ENCODE results near the gene OTOG. TPM values are rescaled to one million over a fixed set of nuclear protein-coding genes. Genes with fewer than 3 reads are reported as not detected.

OTOG gene
- polyA plus RNA-seq, 2 donors = not detected

- whole genome bisulfite sequencing, 2 donors = 65 to 72% methylated on average over 19 of the region's 19 CpGs
- Histone ChIP-seq H3K9me3 (ENCODE audit: control insufficient read depth in 2 of 2, insufficient read depth in 1 of 2, low read depth in 1 of 2, low read length in 1 of 2) (peaks cover 0 to 3% of the 10 kb centered on the region in 2 donors), H3K27ac (ENCODE audit: low read depth in 2 of 2, low read length in 1 of 2) (no peak overlapping the region), H3K27me3 (ENCODE audit: control insufficient read depth in 1 of 2, insufficient read depth in 2 of 2, low read length in 2 of 2) (no peaks in the 10 kb centered on the region), H3K36me3 (ENCODE audit: control insufficient read depth in 2 of 2, insufficient read depth in 2 of 2, low read length in 1 of 2) (no peaks in the 10 kb centered on the region), H3K4me1 (ENCODE audit: control insufficient read depth in 2 of 2, insufficient read depth in 2 of 2, low read length in 1 of 2) (no peaks in the 10 kb centered on the region), H3K4me3 (ENCODE audit: low read depth in 1 of 2, low read length in 2 of 2) (no peak overlapping the region)
Measured at GRCh38 chr11:17640493-17641164, 93.6 kb downstream of the OTOG start.

GRCh38 chr11:17641792-17642350 is 94.8 kb downstream of the OTOG start:
- WGBS, 2 donors = 88 to 92% methylated on average over 17 of the region's 17 CpGs
- H3K4me1 ChIP-seq (ENCODE audit: control insufficient read depth in 2 of 2, insufficient read depth in 2 of 2, low read length in 1 of 2) = no peaks in the 10 kb centered on the region
- H3K27ac ChIP-seq (ENCODE audit: low read depth in 2 of 2, low read length in 1 of 2) = no peak overlapping the region

GRCh38 chr11:17642370-17642769 is 95.3 kb downstream of the OTOG start:
- H3K4me1 ChIP-seq (ENCODE audit: control insufficient read depth in 2 of 2, insufficient read depth in 2 of 2, low read length in 1 of 2) = no peaks in the 10 kb centered on the region
- H3K27ac ChIP-seq (ENCODE audit: low read depth in 2 of 2, low read length in 1 of 2) = no peak overlapping the region
- H3K27me3 ChIP-seq (ENCODE audit: control insufficient read depth in 1 of 2, insufficient read depth in 2 of 2, low read length in 2 of 2) = no peaks in the 10 kb centered on the region
- H3K9me3 ChIP-seq (ENCODE audit: control insufficient read depth in 2 of 2, insufficient read depth in 1 of 2, low read depth in 1 of 2, low read length in 1 of 2) = peaks cover 0 to 5% of the 10 kb centered on the region in 2 donors
- no peak overlapping the region for H3K4me3 ChIP-seq (ENCODE audit: low read depth in 1 of 2, low read length in 2 of 2)
- WGBS, 2 donors = 70 to 79% methylated on average over 4 of the region's 4 CpGs
- H3K36me3 ChIP-seq (ENCODE audit: control insufficient read depth in 2 of 2, insufficient read depth in 2 of 2, low read length in 1 of 2) = no peaks in the 10 kb centered on the region

More at GRCh38 chr11:17641792-17642350, 94.8 kb downstream of the OTOG start:
- Histone ChIP-seq H3K27me3 (ENCODE audit: control insufficient read depth in 1 of 2, insufficient read depth in 2 of 2, low read length in 2 of 2) (no peaks in the 10 kb centered on the region), H3K4me3 (ENCODE audit: low read depth in 1 of 2, low read length in 2 of 2) (no peak overlapping the region), H3K36me3 (ENCODE audit: control insufficient read depth in 2 of 2, insufficient read depth in 2 of 2, low read length in 1 of 2) (no peaks in the 10 kb centered on the region), H3K9me3 (ENCODE audit: control insufficient read depth in 2 of 2, insufficient read depth in 1 of 2, low read depth in 1 of 2, low read length in 1 of 2) (peaks cover 0 to 5% of the 10 kb centered on the region in 2 donors)

- Histone ChIP-seq H3K4me3 (ENCODE audit: low read depth in 1 of 2, low read length in 2 of 2) (no peak overlapping the region), H3K4me1 (ENCODE audit: control insufficient read depth in 2 of 2, insufficient read depth in 2 of 2, low read length in 1 of 2) (no peaks in the 10 kb centered on the region), H3K9me3 (ENCODE audit: control insufficient read depth in 2 of 2, insufficient read depth in 1 of 2, low read depth in 1 of 2, low read length in 1 of 2) (peaks cover 0 to 5% of the 10 kb centered on the region in 2 donors), H3K36me3 (ENCODE audit: control insufficient read depth in 2 of 2, insufficient read depth in 2 of 2, low read length in 1 of 2) (no peaks in the 10 kb centered on the region), H3K27ac (ENCODE audit: low read depth in 2 of 2, low read length in 1 of 2) (no peak overlapping the region), H3K27me3 (ENCODE audit: control insufficient read depth in 1 of 2, insufficient read depth in 2 of 2, low read length in 2 of 2) (peaks cover 0 to 2% of the 10 kb centered on the region in 2 donors)
- 81 to 82% methylated on average over 6 of the region's 6 CpGs for WGBS, 2 donors
Measured at GRCh38 chr11:17642980-17643379, 95.9 kb downstream of the OTOG start.

GRCh38 chr11:17643506-17644405 is 96.7 kb downstream of the OTOG start:
- Histone ChIP-seq H3K4me3 (ENCODE audit: low read depth in 1 of 2, low read length in 2 of 2) (no peak overlapping the region), H3K27me3 (ENCODE audit: control insufficient read depth in 1 of 2, insufficient read depth in 2 of 2, low read length in 2 of 2) (peaks cover 0 to 2% of the 10 kb centered on the region in 2 donors), H3K9me3 (ENCODE audit: control insufficient read depth in 2 of 2, insufficient read depth in 1 of 2, low read depth in 1 of 2, low read length in 1 of 2) (peaks cover 0 to 5% of the 10 kb centered on the region in 2 donors), H3K4me1 (ENCODE audit: control insufficient read depth in 2 of 2, insufficient read depth in 2 of 2, low read length in 1 of 2) (no peaks in the 10 kb centered on the region), H3K27ac (ENCODE audit: low read depth in 2 of 2, low read length in 1 of 2) (no peak overlapping the region), H3K36me3 (ENCODE audit: control insufficient read depth in 2 of 2, insufficient read depth in 2 of 2, low read length in 1 of 2) (no peaks in the 10 kb centered on the region)
- WGBS, 2 donors = 76% methylated on average over 14 of the region's 14 CpGs

- no peak overlapping the region for H3K27ac ChIP-seq (ENCODE audit: low read depth in 2 of 2, low read length in 1 of 2)
- H3K4me3 ChIP-seq (ENCODE audit: low read depth in 1 of 2, low read length in 2 of 2) = no peak overlapping the region
- WGBS, 2 donors = 91 to 93% methylated on average over 15 of the region's 15 CpGs
- H3K4me1 ChIP-seq (ENCODE audit: control insufficient read depth in 2 of 2, insufficient read depth in 2 of 2, low read length in 1 of 2) = no peaks in the 10 kb centered on the region
- H3K27me3 ChIP-seq (ENCODE audit: control insufficient read depth in 1 of 2, insufficient read depth in 2 of 2, low read length in 2 of 2) = peaks cover 0 to 2% of the 10 kb centered on the region in 2 donors
- H3K36me3 ChIP-seq (ENCODE audit: control insufficient read depth in 2 of 2, insufficient read depth in 2 of 2, low read length in 1 of 2) = no peaks in the 10 kb centered on the region
- H3K9me3 ChIP-seq (ENCODE audit: control insufficient read depth in 2 of 2, insufficient read depth in 1 of 2, low read depth in 1 of 2, low read length in 1 of 2) = peaks cover 0 to 5% of the 10 kb centered on the region in 2 donors
Measured at GRCh38 chr11:17645190-17645970, 98.3 kb downstream of the OTOG start.

GRCh38 chr11:17646451-17647145 is 99.5 kb downstream of the OTOG start:
- WGBS, 2 donors = 62 to 68% methylated on average over 8 of the region's 8 CpGs
- Histone ChIP-seq H3K4me3 (ENCODE audit: low read depth in 1 of 2, low read length in 2 of 2) (no peak overlapping the region), H3K27me3 (ENCODE audit: control insufficient read depth in 1 of 2, insufficient read depth in 2 of 2, low read length in 2 of 2) (peaks cover 2 to 6% of the 10 kb centered on the region in 2 donors), H3K4me1 (ENCODE audit: control insufficient read depth in 2 of 2, insufficient read depth in 2 of 2, low read length in 1 of 2) (peaks cover 0 to 2% of the 10 kb centered on the region in 2 donors), H3K9me3 (ENCODE audit: control insufficient read depth in 2 of 2, insufficient read depth in 1 of 2, low read depth in 1 of 2, low read length in 1 of 2) (peaks cover 0 to 5% of the 10 kb centered on the region in 2 donors), H3K36me3 (ENCODE audit: control insufficient read depth in 2 of 2, insufficient read depth in 2 of 2, low read length in 1 of 2) (no peaks in the 10 kb centered on the region), H3K27ac (ENCODE audit: low read depth in 2 of 2, low read length in 1 of 2) (no peak overlapping the region)

GRCh38 chr11:17648528-17648927 is 101.5 kb downstream of the OTOG start:
- Histone ChIP-seq H3K36me3 (ENCODE audit: control insufficient read depth in 2 of 2, insufficient read depth in 2 of 2, low read length in 1 of 2) (no peaks in the 10 kb centered on the region), H3K4me1 (ENCODE audit: control insufficient read depth in 2 of 2, insufficient read depth in 2 of 2, low read length in 1 of 2) (peaks cover 0 to 2% of the 10 kb centered on the region in 2 donors), H3K27ac (ENCODE audit: low read depth in 2 of 2, low read length in 1 of 2) (no peak overlapping the region), H3K27me3 (ENCODE audit: control insufficient read depth in 1 of 2, insufficient read depth in 2 of 2, low read length in 2 of 2) (peaks cover 2 to 12% of the 10 kb centered on the region in 2 donors), H3K4me3 (ENCODE audit: low read depth in 1 of 2, low read length in 2 of 2) (no peak overlapping the region), H3K9me3 (ENCODE audit: control insufficient read depth in 2 of 2, insufficient read depth in 1 of 2, low read depth in 1 of 2, low read length in 1 of 2) (peaks cover 0 to 8% of the 10 kb centered on the region in 2 donors)
- 66 to 76% methylated on average over 4 of the region's 4 CpGs for WGBS, 2 donors

Data from esophagus (tissue), 2 donors.